Hepatocyte (in vitro differentiated cells): ENCODE measurements around the gene HPSE2. TPM values are rescaled to one million over a fixed set of nuclear protein-coding genes. Genes with fewer than 3 reads are reported as not detected.

Source experiments
- DNase-seq: peaks from one replicate; pipeline ENCODE4 v3.0.0-alpha.2; 2016; ENCODE audit warnings: low spot score
- H2AFZ ChIP-seq: fragments of 200-600 bp; sonication (generic); 2 replicates; pipeline ENCODE4 v1.6.0; 2016; ENCODE audit warnings: antibody characterized with exemption, mild to moderate bottlenecking
- H3K27ac ChIP-seq: fragments of 200-600 bp; sonication (generic); 2 replicates; pipeline ENCODE4 v1.5.1; 2016; ENCODE audit warnings: mild to moderate bottlenecking
- H3K27me3 ChIP-seq: fragments of 200-600 bp; sonication (generic); 2 replicates; pipeline ENCODE4 v1.6.1; 2016
- H3K36me3 ChIP-seq: fragments of 200-600 bp; sonication (generic); replicated peaks from 2 replicates; pipeline ENCODE4 v1.5.1; 2016; ENCODE audit warnings: low read depth; ENCODE audit not compliant: insufficient read depth
- H3K4me1 ChIP-seq: fragments of 200-600 bp; sonication (generic); 2 replicates; pipeline ENCODE4 v1.5.1; 2016; ENCODE audit warnings: mild to moderate bottlenecking, moderate library complexity; ENCODE audit not compliant: insufficient read depth
- H3K4me2 ChIP-seq: fragments of 200-600 bp; sonication (generic); 2 replicates; pipeline ENCODE4 v1.6.0; 2016
- H3K4me3 ChIP-seq: fragments of 200-600 bp; sonication (generic); 2 replicates; pipeline ENCODE4 v1.5.1; 2016; ENCODE audit warnings: mild to moderate bottlenecking
- H3K79me2 ChIP-seq: fragments of 200-600 bp; sonication (generic); 2 replicates; pipeline ENCODE4 v1.6.0; 2017; ENCODE audit warnings: mild to moderate bottlenecking
- H3K9me2 ChIP-seq: fragments of 200-600 bp; sonication (generic); replicated peaks from 2 replicates; pipeline ENCODE4 v1.6.0; 2017; ENCODE audit warnings: mild to moderate bottlenecking; ENCODE audit not compliant: insufficient read depth
- H3K9me3 ChIP-seq: fragments of 200-600 bp; sonication (generic); 2 replicates; pipeline ENCODE4 v1.5.1; 2016; ENCODE audit warnings: low read depth, mild to moderate bottlenecking
- H4K20me1 ChIP-seq: fragments of 200-600 bp; sonication (generic); 2 replicates; pipeline ENCODE4 v1.6.0; 2016; ENCODE audit warnings: mild to moderate bottlenecking; ENCODE audit not compliant: insufficient read depth, poor library complexity, severe bottlenecking
- EZH2 ChIP-seq: fragments of 200-600 bp; sonication (generic); IDR thresholded peaks from 2 replicates; pipeline ENCODE4 v1.6.1; 2016; ENCODE audit warnings: antibody characterized with exemption, mild to moderate bottlenecking, borderline replicate concordance
- EZH2phosphoT487 ChIP-seq: fragments of 200-600 bp; sonication (generic); IDR thresholded peaks from one replicate; pipeline ENCODE4 v1.6.1; 2018; ENCODE audit warnings: antibody characterized with exemption, mild to moderate bottlenecking, low read depth, moderate library complexity; ENCODE audit not compliant: unreplicated experiment, severe bottlenecking
- WGBS: methylation state at CpG from one replicate; pipeline ENCODE4 v1.1.6; 2016; ENCODE audit warnings: low lambda C conversion rate; ENCODE audit errors: missing lambda C conversion rate; 5-methylcytosine and 5-hydroxymethylcytosine counted together
- polyA plus RNA-seq: library from polyadenylated mRNA; unstranded; fragments of >200 nt; fragmentation: Nextera tagmentation; extraction: Ambion mirVana; gene quantifications from 2 replicates; pipeline ENCODE4 v1.2.1, GENCODE V29; 2016
- total RNA-seq: library from RNA; depleted of rRNA; stranded (reverse); fragments of >200 nt; gene quantifications from 2 replicates; pipeline ENCODE4 v1.2.3, GENCODE V29; 2014
- TF ChIP-seq, protein P1 (sequence below): fragments of 200-600 bp; sonication (generic); IDR thresholded peaks from 2 replicates; pipeline ENCODE4 v1.5.1; 2016; ENCODE audit warnings: antibody characterized with exemption, mild to moderate bottlenecking; ENCODE audit not compliant: poor library complexity

Gene HPSE2
- total and polyA plus RNA-seq, 2 experiments from 2014 or later = 3.7 to 5.7 TPM

DNA sequence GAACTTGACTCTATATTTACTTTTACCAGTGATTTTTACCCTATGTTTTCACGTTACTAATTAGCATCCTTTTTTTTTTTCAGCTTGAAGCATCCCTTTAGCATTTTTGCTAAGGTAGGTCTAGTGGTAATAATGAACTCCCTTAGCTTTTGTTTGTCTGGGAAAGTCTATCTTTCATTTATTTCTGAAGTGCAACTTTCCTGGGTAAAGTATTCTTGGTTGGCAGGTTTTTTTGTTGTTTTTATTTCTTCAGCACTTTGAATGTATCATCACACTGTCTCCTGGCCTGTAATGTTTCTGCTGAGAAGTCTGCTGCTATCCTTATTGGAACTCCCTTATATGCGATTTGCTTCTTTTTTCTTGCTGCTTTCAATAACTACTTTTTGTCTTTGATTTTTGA, 639.2 kb downstream of the HPSE2 start:
- Histone ChIP-seq H2AFZ (no peak overlapping the region), H3K27ac (no peak overlapping the region), H3K4me2 (no peak overlapping the region), H3K4me3 (no peak overlapping the region), H3K27me3 (no peaks in the 10 kb centered on the region), H3K9me3 (no peaks in the 10 kb centered on the region), H3K79me2 (no peaks in the 10 kb centered on the region), H3K4me1 (no peaks in the 10 kb centered on the region), H3K9me2 (no peaks in the 10 kb centered on the region), H3K36me3 (no peaks in the 10 kb centered on the region), H4K20me1 (no peaks in the 10 kb centered on the region)
- no peak for TF ChIP-seq EZH2phosphoT487
- 96% methylated on average over 2 of the region's 2 CpGs for WGBS
- no peak for DNase-seq

DNA sequence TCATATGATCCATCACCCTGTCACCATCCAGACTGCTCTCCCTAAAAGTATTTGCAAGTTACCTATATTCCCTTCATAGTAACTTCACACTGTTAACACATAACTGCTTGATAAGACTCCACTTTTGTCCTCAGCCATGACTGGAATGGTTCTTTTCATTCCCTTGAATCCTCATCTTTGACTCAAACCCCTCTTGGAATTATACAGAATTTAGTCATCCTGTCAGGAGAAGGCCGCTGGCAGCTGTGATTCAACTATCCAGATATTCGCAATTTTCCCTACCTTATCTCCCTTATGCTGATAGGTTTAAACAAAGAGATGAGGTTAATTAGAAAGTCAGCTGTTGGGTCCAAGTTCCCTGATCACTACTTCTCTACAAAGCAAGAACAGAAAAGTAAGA, 646.0 kb downstream of the HPSE2 start:
- Histone ChIP-seq H3K36me3 (no peaks in the 10 kb centered on the region), H3K9me3 (no peaks in the 10 kb centered on the region), H3K4me2 (no peak overlapping the region), H3K79me2 (no peaks in the 10 kb centered on the region), H3K27ac (no peak overlapping the region), H3K27me3 (no peaks in the 10 kb centered on the region), H4K20me1 (no peaks in the 10 kb centered on the region), H3K9me2 (no peaks in the 10 kb centered on the region), H2AFZ (no peak overlapping the region), H3K4me3 (no peak overlapping the region), H3K4me1 (peaks cover 13% of the 10 kb centered on the region)
- 63% methylated on average over 2 of the region's 2 CpGs for WGBS
- no peak for TF ChIP-seq EZH2phosphoT487
- TF ChIP-seq, protein P1, sequence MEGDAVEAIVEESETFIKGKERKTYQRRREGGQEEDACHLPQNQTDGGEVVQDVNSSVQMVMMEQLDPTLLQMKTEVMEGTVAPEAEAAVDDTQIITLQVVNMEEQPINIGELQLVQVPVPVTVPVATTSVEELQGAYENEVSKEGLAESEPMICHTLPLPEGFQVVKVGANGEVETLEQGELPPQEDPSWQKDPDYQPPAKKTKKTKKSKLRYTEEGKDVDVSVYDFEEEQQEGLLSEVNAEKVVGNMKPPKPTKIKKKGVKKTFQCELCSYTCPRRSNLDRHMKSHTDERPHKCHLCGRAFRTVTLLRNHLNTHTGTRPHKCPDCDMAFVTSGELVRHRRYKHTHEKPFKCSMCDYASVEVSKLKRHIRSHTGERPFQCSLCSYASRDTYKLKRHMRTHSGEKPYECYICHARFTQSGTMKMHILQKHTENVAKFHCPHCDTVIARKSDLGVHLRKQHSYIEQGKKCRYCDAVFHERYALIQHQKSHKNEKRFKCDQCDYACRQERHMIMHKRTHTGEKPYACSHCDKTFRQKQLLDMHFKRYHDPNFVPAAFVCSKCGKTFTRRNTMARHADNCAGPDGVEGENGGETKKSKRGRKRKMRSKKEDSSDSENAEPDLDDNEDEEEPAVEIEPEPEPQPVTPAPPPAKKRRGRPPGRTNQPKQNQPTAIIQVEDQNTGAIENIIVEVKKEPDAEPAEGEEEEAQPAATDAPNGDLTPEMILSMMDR = no peak
- no peak for TF ChIP-seq EZH2
- DNase-seq = no peak

- H3K4me3 ChIP-seq = no peak overlapping the region
- WGBS = 89% methylated on average over 3 of the region's 3 CpGs
- H2AFZ ChIP-seq = no peak overlapping the region
- no peak overlapping the region for H3K4me2 ChIP-seq
- no peaks in the 10 kb centered on the region for H3K79me2 ChIP-seq
- no peaks in the 10 kb centered on the region for H3K36me3 ChIP-seq
- H3K4me1 ChIP-seq = peaks cover 13% of the 10 kb centered on the region
- TF ChIP-seq EZH2phosphoT487 = no peak
- H3K9me2 ChIP-seq = no peaks in the 10 kb centered on the region
- no peaks in the 10 kb centered on the region for H3K9me3 ChIP-seq
- H3K27ac ChIP-seq = no peak overlapping the region
- no peak for DNase-seq
- H3K27me3 ChIP-seq = no peaks in the 10 kb centered on the region
- no peaks in the 10 kb centered on the region for H4K20me1 ChIP-seq
These were observed 646.6 kb downstream of the HPSE2 start for GRCh38 chr10:98589007-98589406.

GRCh38 chr10:98587156-98587837, 648.4 kb downstream of the HPSE2 start:
- no peak for DNase-seq
- Histone ChIP-seq H3K4me1 (peaks cover 13% of the 10 kb centered on the region), H3K79me2 (no peaks in the 10 kb centered on the region), H2AFZ (no peak overlapping the region), H3K9me3 (no peaks in the 10 kb centered on the region), H3K36me3 (no peaks in the 10 kb centered on the region), H3K4me2 (no peak overlapping the region), H3K4me3 (no peak overlapping the region), H3K9me2 (no peaks in the 10 kb centered on the region), H3K27me3 (no peaks in the 10 kb centered on the region), H3K27ac (peak overlapping the region; percentile 24), H4K20me1 (no peaks in the 10 kb centered on the region)
- 37% methylated on average over 2 of the region's 2 CpGs for WGBS
- TF ChIP-seq, protein P1 = no peak
- no peak for TF ChIP-seq EZH2phosphoT487
- TF ChIP-seq EZH2 = no peak
